Activated CD4-positive, alpha-beta T cell treated with anti-CD3 and anti-CD28 coated beads for 24 hours (primary cell): Measurements from ENCODE around the gene OOEP.
A peak's percentile ranks its signal among the peaks of the same experiment; 100 is the strongest.
"Not testable (repeated sequence)": the region's sequence is repeated elsewhere in the genome, so short reads cannot be mapped to it uniquely, and the experiment has no call there.

Source experiments
- DNase-seq, 2 donors: peaks; one replicate each; pipeline ENCODE4 v3.0.0-alpha.2; 2020; ENCODE audit warnings: low read depth in 2 of 2

Gene OOEP

DNA sequence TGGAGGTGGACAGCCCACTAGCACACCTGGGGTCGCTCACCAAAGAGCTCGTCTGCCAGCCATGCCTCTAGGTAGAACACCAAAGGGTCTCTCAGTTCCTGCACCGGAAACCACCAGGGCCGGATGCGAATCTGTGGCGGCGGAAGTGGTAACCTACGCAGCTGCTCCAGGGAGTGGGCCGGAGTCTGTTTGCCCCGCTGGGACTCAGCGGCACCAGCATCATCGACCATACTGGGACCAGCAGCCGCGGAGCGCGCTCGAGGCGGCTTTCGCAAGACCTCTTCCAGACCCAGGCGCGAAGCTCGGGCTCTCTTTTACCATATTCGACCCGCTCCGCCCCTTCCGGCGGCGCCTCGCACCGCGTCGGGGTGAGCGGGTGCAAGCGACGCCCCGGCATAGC is at the start of gene OOEP:
OOEP (minus strand) TSS at position 335 of the 400 bp plus-strand sequence; CDS start at position 230, 105 bp downstream.
- DNase-seq: no peak

DNA sequence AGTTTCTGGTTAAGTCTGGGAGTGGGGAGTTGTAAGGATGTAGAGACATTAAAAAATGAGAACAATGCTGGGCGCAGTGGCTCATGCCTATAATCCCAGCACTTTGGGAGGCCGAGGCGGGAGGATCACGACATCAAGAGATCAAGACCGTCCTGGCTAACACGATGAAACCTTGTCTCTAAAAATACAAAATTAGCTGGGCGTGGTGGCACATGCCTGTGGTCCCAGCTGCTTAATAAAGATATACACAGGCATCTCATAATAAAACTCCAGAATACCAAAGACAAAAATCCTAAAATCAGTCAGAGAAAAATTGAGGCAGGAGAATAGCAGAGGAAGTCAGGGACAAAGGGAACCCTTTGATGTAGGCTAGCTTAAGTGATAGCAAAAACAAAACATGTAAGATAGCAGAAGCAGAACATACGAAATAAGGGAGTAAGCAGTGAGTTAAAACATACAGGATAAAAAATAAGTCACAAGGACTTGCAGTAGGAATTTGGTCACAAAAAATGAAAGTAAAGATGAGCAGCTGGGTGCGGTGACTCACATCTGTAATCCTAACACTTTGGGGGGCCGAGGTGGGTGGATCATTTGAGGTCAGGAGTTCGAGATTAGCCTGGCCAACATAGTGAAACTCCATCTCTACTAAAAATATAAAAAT is 48.5 kb upstream of the OOEP start:
- no peak for DNase-seq

DNA sequence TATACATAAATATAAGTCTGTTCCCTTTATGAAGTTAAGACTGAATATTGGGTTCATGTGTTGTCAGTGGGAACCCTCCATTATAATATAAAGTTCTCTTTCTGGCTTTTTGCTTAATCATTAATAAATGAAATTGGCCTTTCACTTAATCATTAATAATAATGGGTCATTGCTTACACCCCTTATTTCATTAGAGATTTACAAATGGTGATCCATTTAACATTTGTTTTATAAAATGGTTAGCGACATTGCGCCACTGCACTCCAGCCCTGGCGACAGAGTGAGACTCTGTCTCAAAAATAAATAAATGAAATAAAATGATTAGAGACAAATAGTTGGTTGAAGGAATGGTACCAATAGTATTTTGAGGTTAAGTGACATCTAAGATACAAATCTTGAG is 43.4 kb upstream of the OOEP start:
- no peak for DNase-seq

DNA sequence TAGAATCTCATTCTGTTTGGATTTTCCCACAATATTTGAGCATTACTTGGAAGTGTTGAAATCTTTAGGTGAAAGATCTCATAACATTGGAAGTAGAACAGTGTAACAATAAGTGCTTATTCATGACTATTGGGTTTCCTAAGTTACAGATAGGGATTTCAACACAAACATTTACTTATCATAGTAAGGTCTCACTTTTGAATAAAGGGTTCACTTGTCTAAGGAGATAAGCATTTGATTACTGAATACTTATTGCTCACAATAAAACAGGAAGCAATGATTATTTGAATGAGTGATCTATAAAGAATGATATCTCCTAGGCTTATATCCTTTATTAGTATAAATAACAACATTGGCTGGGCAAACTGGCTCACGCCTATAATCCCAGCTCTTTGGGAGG is 39.7 kb upstream of the OOEP start:
- DNase-seq: no peak

DNA sequence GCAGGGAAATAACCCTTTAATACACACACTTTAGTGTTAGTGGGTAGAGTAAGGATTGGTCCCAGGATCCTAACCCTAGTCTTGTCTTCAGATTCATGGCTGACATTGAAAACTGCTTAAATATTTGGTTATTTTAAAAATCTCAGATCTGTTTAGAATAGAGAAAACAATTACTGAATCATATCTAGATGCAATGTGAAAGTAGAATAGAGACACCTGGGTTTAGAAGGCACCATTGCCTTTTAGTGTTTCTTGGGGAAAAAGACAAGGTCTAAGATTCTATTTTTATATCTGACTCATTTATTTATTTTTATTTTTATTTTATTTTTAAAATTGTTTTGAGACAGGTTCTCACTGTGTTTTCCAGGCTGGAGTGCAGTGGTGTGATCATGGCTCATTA is 31.0 kb upstream of the OOEP start:
- no peak for DNase-seq

GRCh38 chr6:73395875-73396274 is 26.2 kb upstream of the OOEP start:
- no peak for DNase-seq

- DNase-seq: peak in 1 of 2 donors; percentile 15
These were observed 25.1 kb upstream of the OOEP start, which contains the start of gene DDX43 for GRCh38 chr6:73394577-73395354. Gene DDX43 (plus strand): TSS chr6:73394828. CDS start chr6:73394906, 78 bp downstream.

DNA sequence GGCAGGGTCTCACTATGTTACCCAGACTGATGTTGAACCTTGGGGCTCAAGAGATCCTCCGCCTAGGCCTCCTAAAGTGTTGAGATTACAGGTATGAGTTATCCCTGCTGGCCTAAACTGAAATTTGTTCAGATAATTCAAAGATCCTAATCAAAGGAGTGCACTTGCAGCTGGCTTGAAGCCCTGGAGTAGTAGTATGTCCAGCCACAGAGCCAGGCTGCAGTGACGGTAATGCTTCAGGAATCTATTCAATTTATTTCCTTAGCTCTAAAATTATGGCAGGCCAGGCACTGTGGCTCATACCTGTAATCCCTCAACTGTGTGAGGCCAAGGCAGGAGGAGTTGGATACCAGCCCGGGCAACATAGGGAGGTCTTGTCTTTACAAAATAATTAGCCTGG is 23.6 kb upstream of the OOEP start:
- DNase-seq: no peak

- DNase-seq: not testable (repeated sequence)
These were observed 22.5 kb upstream of the OOEP start for GRCh38 chr6:73392188-73392587.

- DNase-seq: no peak
These were observed 22.0 kb upstream of the OOEP start for GRCh38 chr6:73391675-73392074.

DNA sequence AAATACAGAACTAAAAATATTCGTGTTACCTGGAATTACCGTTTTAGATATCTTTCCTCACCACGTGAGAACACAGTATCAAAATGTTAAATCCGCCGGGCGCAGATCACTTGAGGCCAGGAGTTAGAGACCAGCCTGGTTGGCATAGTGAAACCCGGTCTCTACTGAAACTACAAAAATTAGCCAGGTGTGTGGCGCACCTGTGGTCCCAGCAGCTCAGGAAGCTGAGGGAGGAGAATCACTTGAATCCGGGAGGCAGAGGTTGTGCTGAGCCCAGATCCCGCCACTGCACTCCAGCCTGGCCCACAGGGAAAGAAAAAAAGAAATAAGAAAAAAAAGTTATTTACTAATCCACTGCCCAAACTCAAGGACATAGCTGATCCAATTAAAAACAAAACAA is 20.2 kb upstream of the OOEP start:
- DNase-seq: no peak

- DNase-seq: peak; percentile 19 to 34
These were observed 19.3 kb upstream of the OOEP start for GRCh38 chr6:73388800-73389512.

GRCh38 chr6:73388433-73388799 is 18.7 kb upstream of the OOEP start:
- DNase-seq: no peak

DNA sequence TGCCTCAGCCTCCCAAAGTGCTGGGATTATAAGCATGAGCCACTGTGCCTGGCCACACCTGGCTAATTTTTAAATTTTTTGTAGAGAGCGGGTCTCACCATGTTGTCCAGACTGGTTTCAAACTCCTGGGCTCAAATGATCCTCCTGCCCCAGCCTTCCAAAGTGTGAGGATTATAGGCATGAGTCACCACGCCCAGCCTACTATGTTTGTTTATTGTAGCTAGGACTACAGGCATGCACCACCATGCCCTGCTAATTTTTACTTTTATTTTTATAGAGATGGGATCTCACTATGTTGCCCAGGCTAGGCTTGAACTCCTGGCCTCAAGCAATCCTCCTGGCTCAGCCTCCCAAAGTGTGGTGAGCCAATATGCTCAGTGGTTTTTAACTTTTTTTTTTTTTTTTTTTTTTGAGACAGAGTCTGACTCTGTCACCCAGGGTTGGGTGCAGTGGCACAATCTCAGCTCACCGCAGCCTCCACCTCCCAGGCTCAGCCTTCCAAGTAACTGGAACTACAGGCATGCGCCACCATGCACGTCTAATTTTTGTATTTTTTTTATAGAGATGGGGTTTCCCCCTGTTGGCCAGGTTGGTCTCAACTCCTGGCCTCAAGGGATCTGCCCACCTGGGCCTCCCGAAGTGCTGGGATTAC is 12.9 kb upstream of the OOEP start:
- no peak for DNase-seq

GRCh38 chr6:73381531-73381930 is 11.8 kb upstream of the OOEP start:
- not testable (repeated sequence) for DNase-seq

- DNase-seq: no peak
These were observed 7.5 kb upstream of the OOEP start for GRCh38 chr6:73377225-73377624.

DNA sequence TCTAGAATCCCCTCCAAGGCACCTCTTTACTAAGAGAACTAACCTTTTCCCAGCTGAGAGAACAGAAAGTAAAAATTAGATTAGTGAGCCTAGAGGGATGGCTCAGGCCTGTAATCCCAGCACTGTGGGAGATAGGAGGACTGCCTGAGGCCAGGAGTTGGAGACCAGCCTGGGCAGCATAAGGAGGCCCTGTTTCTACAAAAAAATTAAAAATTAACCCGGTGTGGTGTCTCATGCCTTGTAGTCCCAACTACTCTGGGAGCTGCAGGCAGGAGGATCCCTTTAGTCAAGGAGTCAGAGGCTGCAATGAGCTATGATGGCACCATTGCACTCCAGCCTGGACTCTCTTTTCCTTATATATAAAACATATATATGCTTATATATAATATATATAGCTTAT is 5.5 kb upstream of the OOEP start:
- no peak for DNase-seq

DNA sequence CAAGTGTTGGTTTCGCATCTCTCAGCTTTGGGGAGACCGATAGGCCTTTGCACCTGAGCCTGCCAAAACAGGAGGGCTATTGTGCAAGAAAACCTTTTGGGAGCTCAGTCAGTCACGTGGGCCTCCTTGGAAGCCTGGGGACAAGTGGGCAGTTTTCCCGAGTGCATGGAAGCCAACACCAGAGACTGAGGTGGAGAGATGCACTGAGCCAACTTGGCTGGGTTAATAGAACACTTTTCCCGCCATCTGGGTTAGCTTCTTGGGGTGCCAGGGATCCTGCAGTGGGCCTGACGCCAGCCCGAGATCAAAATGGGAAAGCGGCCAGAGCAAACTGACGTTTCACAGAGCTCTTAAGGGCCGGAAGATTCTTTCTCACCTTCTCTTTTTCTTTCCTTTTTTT is 2.8 kb upstream of the OOEP start:
- DNase-seq: no peak

DNA sequence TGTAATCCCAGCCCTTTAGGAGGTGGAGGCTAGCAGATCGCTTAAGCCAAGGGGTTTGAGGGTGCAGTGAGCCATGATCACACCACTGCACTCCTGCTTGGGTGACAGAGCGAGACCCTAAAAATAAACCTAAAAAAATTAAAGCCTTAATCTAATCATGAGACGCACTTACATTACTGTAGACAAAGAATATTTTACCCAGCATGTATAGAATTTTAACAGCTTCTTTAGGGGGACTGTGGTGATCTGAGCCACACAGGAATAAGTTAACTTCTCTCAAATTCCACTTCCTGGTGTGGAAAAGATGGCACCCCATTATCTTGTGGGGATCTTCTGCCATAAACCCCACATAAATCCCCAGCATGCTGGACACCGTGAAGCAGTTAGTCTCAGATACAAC is 2.3 kb upstream of the OOEP start:
- DNase-seq: no peak

GRCh38 chr6:73369157-73369556 is 540 bp downstream of the OOEP start:
- DNase-seq: no peak

GRCh38 chr6:73368675-73369074 is 1.0 kb downstream of the OOEP start:
- no peak for DNase-seq

- DNase-seq: no peak
These were observed 1.8 kb downstream of the OOEP start for GRCh38 chr6:73367761-73368355.
